Upper lobe of left lung (tissue), 4 donors: Measurements from ENCODE around the gene GAS2L2.

Experiments used
- POLR2A ChIP-seq, 4 donors: fragments of 450-650 bp; IDR thresholded peaks; one replicate each; pipeline ENCODE4 v1.5.1; 2016 to 2017; ENCODE audit warnings: antibody characterized with exemption in 4 of 4, mild to moderate bottlenecking in 2 of 4
- TF ChIP-seq, protein P1 (sequence below), 6 experiments: fragments of 450-650 bp in 4 of 6; fragments of 200-600 bp in 2 of 6; sonication (generic) in 2 of 6; IDR thresholded peaks; one replicate each; pipeline ENCODE4 v1.5.1; 2016 to 2019; ENCODE audit warnings: antibody characterized with exemption in 6 of 6

DNA sequence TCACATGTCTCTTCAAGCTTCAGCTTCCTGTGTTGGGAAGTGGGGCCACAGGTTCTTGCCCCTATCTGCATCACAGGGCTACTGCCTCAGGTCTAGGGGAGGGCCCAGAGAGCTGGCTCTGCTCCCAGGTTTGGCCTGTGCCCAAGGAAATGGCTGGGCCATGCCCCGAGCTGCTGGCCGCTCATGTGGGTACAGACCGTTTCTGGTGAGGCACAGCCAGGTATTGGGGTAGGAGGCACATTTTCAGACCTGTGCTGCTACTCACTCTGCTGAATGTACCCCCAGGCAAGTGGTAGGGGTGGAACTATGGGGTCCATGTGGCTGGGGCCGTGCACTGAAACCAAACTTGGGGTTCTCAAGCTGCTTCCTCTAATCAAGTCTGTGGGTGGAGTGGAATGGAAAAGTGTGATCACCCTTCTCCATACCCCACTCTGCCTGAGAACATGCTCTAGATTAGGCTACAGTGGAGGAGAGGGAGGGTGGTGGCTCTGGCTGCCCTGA, 4.6 kb downstream of the GAS2L2 start:
- TF ChIP-seq, protein P1, sequence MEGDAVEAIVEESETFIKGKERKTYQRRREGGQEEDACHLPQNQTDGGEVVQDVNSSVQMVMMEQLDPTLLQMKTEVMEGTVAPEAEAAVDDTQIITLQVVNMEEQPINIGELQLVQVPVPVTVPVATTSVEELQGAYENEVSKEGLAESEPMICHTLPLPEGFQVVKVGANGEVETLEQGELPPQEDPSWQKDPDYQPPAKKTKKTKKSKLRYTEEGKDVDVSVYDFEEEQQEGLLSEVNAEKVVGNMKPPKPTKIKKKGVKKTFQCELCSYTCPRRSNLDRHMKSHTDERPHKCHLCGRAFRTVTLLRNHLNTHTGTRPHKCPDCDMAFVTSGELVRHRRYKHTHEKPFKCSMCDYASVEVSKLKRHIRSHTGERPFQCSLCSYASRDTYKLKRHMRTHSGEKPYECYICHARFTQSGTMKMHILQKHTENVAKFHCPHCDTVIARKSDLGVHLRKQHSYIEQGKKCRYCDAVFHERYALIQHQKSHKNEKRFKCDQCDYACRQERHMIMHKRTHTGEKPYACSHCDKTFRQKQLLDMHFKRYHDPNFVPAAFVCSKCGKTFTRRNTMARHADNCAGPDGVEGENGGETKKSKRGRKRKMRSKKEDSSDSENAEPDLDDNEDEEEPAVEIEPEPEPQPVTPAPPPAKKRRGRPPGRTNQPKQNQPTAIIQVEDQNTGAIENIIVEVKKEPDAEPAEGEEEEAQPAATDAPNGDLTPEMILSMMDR (IDR thresholded peaks at IDR 0.05): no peak
- TF ChIP-seq POLR2A (IDR thresholded peaks at IDR 0.05): no peak
